ENCODE data around the gene FTCDNL1. TPM values are rescaled to one million over a fixed set of nuclear protein-coding genes. Genes with fewer than 3 reads are reported as not detected.

The FTCDNL1 gene
- total RNA-seq, 1 experiment from 2014 or later = 2.0 TPM

DNA sequence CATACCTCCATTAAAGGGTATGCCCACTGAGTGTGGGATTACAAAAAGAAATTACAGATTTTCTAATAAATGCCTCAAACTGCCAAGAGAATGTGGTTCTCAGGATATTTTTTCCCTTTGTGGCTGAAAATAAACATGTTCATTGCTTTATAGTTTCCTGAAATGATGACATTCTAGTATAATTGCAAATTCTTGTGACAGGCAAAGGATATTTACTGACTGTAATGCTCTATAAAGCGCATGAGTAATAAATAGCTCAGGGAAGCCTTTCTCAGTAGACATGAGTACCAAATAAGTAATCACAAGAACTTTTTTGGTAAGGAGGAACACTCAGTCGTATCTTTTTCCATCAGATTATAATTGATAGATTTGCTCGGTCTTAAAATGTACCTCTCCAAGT, 72.3 kb downstream of the FTCDNL1 start:
- Histone ChIP-seq H3K23ac (ENCODE audit: insufficient read length, low read depth, low read length) (no peak overlapping the region), H4K8ac (replicated peaks; ENCODE audit: insufficient read length, low read depth, low read length) (no peak overlapping the region), H3K79me2 (ENCODE audit: insufficient read depth, low read length) (no peaks in the 10 kb centered on the region; the same call in 1 of the 2 replicates), H4K5ac (ENCODE audit: insufficient read length, low read depth, low read length) (no peak overlapping the region), H3T11ph (ENCODE audit: low read length) (no peak overlapping the region), H3K23me2 (ENCODE audit: insufficient read length, low read depth, low read length, poor library complexity, severe bottlenecking) (no peaks in the 10 kb centered on the region), H2BK20ac (ENCODE audit: low read depth, low read length, poor library complexity, severe bottlenecking) (no peak overlapping the region), H3K4me2 (ENCODE audit: insufficient read depth, insufficient read length, low read length) (no peak overlapping the region), H2BK12ac (ENCODE audit: insufficient read length, low read depth, low read length) (no peak overlapping the region), H2AFZ (ENCODE audit: low read length) (no peak overlapping the region), H2BK5ac (ENCODE audit: insufficient read length, low read length) (no peak overlapping the region), H3K27ac (ENCODE audit: insufficient read length, low read depth, low read length) (no peak overlapping the region), H2BK120ac (ENCODE audit: low read depth, low read length, poor library complexity, severe bottlenecking) (no peak overlapping the region), H2BK15ac (ENCODE audit: low read depth, low read length) (no peak overlapping the region), H3K27me3 (ENCODE audit: insufficient read depth, low read length) (no peaks in the 10 kb centered on the region), H4K20me1 (ENCODE audit: control insufficient read depth, insufficient read depth, insufficient read length) (no peaks in the 10 kb centered on the region), H3K14ac (ENCODE audit: insufficient read depth, low read length) (no peak overlapping the region), H3K9me3 (ENCODE audit: control insufficient read depth, low read depth, low read length) (peaks cover 9% of the 10 kb centered on the region), H2AK5ac (ENCODE audit: insufficient read length, low read length) (no peak overlapping the region), H3K9ac (ENCODE audit: extremely low read depth, insufficient read length, low read length) (no peak overlapping the region), H3K56ac (ENCODE audit: insufficient read length, low read depth, low read length) (no peak overlapping the region), H4K91ac (ENCODE audit: insufficient read length, low read depth, low read length) (no peak overlapping the region), H3K79me1 (ENCODE audit: insufficient read depth, low read depth, low read length, poor library complexity, severe bottlenecking) (no peaks in the 10 kb centered on the region), H3K4me1 (ENCODE audit: insufficient read depth, low read length) (no peaks in the 10 kb centered on the region), H3K4ac (ENCODE audit: low read depth, low read length) (no peak overlapping the region), H3K18ac (ENCODE audit: insufficient read length, low read depth, low read length) (no peak overlapping the region)
- WGBS (ENCODE audit: extremely low coverage, insufficient read length, low lambda C conversion rate) = no CpG with 5 or more reads among the region's 3 CpGs
- no peak for TF ChIP-seq CTCF (conservative IDR thresholded peaks at IDR 0.05)
- Mint-ChIP-seq H3K27ac (no peak overlapping the region), H3K36me3 (ENCODE audit: insufficient read depth in 1 of 3, low read depth in 3 of 3) (peaks cover 2 to 10% (median 9%) of the 10 kb centered on the region in 3 experiments; a peak in 5 of 7 replicates), H3K27me3 (ENCODE audit: low read depth) (peaks cover 3% of the 10 kb centered on the region), H3K9me3 (peaks cover 16 to 17% of the 10 kb centered on the region in 2 experiments; a peak in 4 of 5 replicates), H3K4me3 (no peak overlapping the region), H3K4me1 (no peaks in the 10 kb centered on the region)
- no peak for DNase-seq

All from H9 (cell line).